Jurkat, Clone E6-1 (cell line): ENCODE measurements around the gene TNFSF4.
"Not testable (repeated sequence)": the region's sequence is repeated elsewhere in the genome, so short reads cannot be mapped to it uniquely, and the experiment has no call there.

Source experiments
- DNase-seq: peaks from one replicate; pipeline ENCODE4 v3.0.0-alpha.2; 2011; ENCODE audit warnings: low read depth, low spot score
- H3K4me3 ChIP-seq: 2 replicates; pipeline ENCODE4 v1.5.1; 2011; ENCODE audit warnings: mild to moderate bottlenecking, low read length, control low read depth, moderate library complexity

TNFSF4 gene

DNA sequence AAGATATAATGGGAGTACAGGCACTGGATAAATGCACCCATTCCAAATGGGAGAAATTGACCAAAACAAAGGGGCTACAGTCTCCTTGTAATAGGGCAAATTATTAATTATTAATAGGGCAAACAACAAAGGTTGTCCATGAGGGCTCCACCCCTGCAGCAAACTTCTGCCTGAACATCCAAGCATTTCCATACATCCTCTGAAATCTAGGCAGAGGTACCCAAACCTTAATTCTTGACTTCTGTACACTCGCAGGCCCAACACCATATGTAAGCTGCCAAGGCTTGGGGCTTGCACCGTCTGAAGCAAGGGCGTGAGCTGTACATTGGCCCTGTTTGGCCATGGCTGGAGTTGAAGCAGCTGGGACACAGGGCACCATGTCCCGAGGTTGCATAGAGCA is 33.7 kb downstream of the TNFSF4 start:
- no peak overlapping the region for H3K4me3 ChIP-seq
- no peak for DNase-seq

DNA sequence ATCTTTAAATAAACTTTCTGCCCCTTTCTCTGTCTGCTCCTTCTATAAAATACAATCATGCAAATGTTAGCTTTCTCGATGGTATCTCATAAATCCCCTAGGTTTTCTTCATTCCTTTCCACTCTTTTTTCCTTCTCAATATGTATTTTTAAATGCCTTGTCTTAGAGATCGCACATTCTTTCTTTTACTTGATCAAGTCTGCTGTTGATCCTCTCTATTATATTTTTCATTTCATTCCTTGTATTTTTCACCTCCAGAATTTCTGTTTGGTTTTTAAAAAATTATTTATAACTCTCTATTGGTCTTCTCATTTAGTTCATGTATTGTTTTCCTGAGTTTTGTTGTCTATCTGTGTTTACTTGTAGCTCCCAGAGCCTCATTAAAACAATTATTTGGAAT is 36.0 kb downstream of the TNFSF4 start:
- no peak overlapping the region for H3K4me3 ChIP-seq
- no peak for DNase-seq

DNA sequence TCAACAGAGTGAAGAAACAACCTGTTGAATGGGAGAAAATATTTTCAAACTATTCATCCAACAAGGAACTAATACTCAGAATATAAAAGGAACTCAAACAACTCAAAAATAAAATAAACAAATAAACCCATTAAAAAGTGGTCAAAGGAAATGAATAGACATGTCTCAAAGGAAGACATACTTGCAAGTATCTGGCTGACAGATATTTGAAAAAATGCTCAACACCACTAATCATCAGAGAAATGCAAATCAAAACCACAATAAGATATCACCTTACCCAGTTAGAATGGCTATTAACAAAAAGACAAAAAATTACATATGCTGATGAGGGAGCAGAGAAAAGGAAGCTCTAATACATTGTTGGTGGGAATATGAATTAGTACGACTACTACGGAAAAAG is 38.2 kb downstream of the TNFSF4 start:
- no peak for DNase-seq
- H3K4me3 ChIP-seq = no peak overlapping the region

DNA sequence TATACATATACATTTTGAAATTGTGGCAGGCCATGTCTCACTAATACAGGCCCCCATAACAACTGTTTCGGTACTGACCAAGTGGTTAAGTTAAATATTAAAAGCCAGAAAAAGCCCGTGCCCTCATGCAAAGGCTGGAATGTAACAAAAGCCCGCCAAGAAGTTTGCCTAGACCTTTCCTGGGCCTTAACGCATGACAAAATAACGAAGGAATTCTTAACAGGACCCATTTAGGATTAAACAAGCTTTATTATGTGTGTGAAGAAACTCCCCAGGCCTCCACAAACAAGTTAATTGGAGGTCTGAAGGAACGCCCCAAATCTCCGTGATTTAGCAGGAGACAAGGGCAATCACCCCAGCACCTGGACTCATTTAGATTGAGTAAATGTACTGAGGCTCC is 42.4 kb downstream of the TNFSF4 start:
- H3K4me3 ChIP-seq = no peak overlapping the region
- no peak for DNase-seq

DNA sequence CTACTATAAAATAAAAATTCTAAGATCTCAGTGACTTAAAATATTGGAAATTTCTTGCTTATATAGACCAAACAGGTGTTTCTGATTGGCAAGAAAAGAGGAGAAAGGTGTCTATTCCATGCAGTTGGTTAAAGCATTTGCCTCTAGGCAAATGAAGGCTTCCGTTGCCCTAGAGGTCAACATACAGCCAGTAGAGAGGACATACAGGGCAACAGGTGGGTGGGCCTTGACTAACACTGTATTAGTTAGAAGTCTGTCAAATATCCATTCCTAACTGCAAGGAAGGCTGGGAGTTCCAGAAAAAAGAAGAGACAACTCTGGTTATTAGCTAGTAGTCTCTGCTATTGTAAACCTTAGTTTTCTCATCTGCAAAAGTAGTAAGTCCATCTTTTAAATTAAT is 43.0 kb downstream of the TNFSF4 start:
- DNase-seq = no peak

DNA sequence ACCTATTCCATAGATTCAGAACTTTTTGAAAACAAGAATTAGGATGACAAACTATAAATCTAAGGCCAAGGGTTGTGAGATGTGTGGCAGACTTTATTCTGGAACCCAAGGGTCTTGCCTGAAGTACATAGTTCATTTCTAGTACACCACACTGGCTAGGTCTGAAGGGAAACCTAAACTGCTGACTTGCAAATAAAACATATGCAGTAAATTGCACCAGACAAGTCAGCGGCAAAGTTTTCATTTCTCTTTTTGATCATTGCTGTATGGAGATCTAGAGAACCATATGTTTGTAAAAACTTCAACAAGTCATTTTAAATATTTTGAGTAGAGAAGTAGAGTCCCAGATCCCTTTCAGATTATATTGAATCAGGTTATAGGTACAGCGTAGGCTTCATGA is 43.9 kb downstream of the TNFSF4 start:
- DNase-seq = no peak

More for the DNA sequence above, 43.0 kb downstream of the TNFSF4 start:
- H3K4me3 ChIP-seq = no peak overlapping the region

DNA sequence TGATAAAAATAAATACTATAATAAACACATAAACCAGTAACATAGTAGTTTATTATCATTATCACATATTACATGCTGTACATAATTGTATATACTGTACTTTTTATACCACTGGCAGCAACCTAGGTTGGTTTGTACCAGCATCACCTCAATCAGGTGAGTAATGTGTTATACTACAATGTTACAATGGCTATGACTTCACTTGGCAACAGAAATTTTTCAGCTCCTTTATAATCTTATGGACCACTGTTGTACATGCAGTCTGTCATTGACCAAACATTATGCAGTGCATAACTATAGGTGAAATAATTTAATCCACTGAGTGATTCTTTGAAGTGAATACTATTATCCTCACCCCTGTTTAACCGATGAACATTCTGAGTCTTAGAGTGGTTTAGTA is 44.5 kb downstream of the TNFSF4 start:
- DNase-seq = no peak

More for the DNA sequence above, 43.9 kb downstream of the TNFSF4 start:
- no peak overlapping the region for H3K4me3 ChIP-seq

DNA sequence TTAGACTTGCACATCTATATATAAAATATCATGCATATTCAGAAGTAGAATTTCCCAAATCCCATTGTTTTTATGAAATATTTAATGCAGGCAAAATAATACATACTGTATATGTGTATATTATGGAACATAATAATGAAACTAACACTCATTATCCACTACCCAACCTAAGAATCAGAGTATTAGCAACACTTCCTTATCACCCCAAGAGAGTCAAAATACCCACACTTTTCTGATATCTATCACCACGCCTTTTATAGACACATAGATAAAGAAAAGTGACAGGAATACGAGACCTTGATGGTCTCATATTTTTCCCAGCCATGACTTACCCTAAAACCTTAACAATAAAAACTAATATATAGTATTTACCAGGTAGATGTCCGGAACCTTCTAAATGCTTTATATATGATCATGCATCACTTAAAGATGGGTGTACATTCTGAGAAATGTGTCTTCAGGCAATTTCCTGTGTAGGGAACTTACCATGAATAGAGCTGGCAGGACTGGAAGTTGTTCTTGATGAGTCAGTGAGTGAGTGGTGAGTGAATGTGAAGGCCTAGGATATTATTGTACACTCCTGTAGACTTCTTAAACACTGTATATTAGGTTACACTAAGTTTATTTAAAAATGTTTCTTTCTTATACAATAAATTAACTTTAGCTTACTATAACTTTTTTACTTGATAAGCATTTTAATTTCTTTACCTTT is 45.5 kb downstream of the TNFSF4 start:
- DNase-seq = no peak
- H3K4me3 ChIP-seq = no peak overlapping the region

More for the DNA sequence above, 44.5 kb downstream of the TNFSF4 start:
- H3K4me3 ChIP-seq = no peak overlapping the region

DNA sequence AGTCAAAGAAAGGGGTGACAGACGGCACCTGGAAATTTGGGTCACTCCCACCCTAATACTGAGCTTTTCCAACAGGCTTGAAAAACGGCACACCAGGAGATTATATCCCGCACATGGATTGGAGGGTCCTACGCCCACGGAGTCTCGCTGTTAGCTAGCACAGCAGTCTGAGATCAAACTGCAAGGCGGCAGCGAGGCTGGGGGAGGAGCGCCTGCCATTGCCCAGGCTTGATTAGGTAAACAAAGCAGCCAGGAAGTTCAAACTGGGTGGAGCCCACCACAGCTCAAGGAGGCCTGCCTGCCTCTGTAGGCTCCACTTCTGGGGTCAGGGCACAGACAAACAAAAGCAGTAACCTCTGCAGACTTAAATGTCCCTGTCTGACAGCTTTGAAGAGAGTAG is 53.2 kb downstream of the TNFSF4 start:
- not testable (repeated sequence) for DNase-seq, H3K4me3 ChIP-seq

DNA sequence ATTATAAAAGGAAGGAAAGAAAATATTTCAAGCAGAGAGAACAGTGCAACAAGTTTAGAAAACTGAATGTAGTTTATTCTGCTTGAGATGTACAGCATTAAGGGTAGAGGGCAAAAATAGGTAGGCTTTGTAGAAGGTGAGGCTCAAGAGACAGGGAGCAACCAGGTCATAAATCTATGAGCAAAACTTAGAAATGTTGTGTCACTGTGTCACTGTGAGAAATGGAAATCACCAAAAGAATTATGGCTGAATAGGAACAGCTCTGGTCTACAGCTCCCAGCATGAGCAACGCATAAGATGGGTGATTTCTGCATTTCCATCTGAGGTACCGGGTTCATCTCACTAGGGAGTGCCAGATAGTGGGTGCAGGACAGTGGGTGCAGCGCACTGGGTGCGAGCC is 53.6 kb downstream of the TNFSF4 start:
- DNase-seq = no peak
- H3K4me3 ChIP-seq = no peak overlapping the region

DNA sequence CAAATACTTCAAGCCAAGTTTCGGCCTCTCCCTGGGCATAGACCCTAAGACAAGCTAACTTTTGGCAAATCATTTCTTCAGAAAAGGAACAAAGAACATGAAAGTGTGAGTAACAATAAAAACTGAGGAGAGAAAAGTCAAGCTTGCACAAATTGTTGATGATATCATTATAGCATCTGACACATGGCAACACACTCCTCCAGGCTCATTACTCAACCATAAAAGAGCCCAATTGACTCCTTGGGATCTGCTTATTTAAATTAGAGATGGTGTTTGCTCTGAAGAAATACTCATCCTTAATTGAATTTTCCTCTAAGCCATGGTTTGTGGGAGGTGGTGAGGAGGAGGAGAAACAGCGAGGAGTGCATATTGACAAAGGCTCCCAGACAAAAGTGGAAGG is 54.5 kb downstream of the TNFSF4 start:
- DNase-seq = no peak

DNA sequence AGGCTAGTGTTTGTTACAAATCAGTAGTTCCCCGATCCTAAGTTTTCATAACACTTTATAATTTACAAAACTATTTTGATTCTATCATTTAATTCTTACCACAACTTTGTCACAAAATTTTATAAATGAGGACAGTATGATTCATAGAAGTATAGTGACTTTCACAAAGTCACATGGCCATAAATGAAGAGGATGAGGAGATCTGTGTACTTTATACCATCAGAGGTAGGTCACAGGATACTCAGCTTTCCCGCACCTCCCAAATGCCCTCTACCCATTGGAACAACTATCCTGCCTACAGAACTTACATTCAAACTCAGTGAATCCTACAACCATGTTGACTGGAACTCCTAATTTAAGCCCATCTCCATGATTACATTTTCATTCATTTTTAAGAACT is 56.3 kb downstream of the TNFSF4 start:
- no peak overlapping the region for H3K4me3 ChIP-seq
- no peak for DNase-seq

More for the DNA sequence above, 54.5 kb downstream of the TNFSF4 start:
- no peak overlapping the region for H3K4me3 ChIP-seq

DNA sequence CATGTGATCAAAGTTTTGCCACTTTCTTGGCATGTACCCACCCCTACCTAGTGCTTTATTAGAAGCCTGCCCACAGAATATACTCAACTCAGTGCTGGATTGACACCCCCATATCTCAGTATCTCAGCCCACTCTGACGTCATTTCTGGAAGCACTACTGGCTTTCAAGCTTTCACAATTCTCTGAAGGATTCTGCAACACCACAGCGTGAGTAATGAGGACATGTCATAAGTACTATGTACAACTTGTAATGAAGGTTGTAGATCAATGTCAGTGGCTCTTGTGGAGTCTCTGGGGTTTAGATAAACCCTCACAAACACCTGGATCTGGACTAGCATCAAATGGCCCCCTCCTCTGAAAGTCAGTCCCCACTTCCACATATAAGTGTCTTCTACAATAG is 57.2 kb downstream of the TNFSF4 start:
- H3K4me3 ChIP-seq = no peak overlapping the region
- DNase-seq = peak; percentile 6

DNA sequence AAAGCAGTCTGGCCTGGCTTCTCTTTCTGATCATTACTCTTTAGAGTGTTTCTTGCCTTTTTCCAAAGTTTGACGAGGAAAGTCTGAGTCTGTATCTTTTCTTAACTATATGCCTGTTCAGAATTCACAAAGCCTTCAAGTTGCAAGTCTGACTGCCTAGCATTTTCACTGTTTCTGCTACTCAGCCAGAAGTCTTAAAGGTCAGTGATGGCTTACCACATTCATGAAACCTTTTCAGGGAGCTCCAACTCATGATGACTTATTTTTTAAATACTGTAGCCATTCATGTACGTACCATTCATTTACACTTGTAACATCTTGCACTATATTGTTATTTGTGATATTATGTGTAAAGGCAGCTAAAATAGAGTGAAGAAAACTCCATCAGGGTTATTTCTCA is 58.2 kb downstream of the TNFSF4 start:
- no peak for DNase-seq
- no peak overlapping the region for H3K4me3 ChIP-seq

DNA sequence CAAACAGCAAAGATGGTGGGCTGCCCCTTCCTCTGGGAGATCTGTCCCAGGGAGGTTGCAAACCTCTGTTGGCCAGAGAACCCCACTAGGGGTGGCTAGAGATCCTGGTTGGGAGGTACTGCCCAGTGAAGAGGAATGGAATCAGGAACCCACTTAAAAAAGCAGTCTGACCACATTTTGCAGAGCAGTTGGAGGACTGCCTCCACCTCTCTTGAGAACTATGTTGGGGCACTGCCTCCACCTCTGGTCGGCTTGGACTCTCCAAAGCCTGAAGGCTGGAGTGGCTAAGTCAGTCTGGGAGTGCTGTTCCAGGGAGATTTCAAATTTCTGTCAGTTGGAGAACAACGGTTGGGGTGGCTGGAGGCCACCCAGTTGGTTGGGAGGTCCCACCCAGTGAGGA is 58.6 kb downstream of the TNFSF4 start:
- DNase-seq = no peak
- H3K4me3 ChIP-seq = no peak overlapping the region

DNA sequence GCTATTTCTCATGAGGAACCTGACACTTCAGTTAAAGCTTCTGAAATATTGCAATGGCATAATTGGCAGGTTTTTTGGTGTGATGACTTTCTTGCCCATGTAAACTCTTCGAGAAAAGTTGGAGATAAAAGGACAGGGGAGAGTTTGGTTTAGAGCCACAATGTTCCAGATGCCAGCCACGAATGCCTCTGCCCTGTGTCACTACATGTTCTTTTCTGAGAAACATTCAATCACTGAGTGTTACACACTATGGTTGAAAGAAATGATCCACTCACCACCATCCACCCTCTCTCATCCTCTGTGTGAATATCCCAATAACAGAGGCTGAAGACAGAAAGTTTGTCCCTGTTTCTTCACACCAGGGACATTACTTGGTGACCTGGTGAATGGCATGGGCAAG is 66.4 kb downstream of the TNFSF4 start:
- H3K4me3 ChIP-seq = no peak overlapping the region
- no peak for DNase-seq

DNA sequence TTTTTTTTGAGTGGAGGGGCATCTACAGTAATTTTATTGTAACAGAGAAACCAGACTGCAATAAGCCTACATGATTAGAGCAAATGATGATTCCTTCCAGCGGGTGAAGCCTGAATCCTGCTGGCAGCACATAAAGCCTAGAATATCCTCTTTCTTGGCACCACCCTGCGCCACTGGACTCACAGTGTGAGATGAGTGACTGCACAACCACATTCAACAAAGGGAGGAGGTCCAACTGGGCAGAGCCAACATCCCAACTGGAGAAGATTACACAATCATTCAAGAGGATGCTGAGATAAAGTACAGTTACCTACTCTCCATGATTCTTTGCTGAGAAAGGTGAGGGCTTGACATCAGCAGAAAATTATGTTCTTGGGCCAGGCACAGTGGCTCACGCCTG is 67.4 kb downstream of the TNFSF4 start:
- no peak for DNase-seq
- no peak overlapping the region for H3K4me3 ChIP-seq

DNA sequence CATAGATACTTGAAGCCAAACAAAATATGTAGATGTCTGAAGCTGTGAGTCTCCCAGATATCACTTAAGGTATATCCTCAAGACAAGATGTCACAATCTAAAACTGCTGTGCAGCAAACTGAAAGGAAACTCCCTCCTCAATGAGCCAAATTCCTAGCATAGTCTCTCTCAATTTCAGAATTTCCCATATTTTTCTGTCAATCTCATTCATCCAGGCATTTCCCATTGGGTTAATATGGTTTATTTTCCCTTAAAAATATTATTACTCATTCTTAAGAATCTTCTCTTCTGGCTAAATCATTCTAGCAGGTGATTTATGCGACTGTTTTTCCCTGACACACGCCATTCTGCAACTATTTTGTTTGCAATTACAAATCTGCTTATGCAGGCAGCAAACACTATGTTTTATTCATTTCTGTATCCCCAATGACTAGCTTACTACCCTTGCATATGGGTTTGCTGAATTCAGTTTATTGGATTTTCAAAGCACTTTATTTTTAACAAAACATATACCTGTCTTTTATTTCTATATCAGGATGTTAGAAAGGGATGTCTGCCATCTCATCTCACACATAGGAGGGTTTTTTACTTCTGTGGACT is 69.9 kb downstream of the TNFSF4 start:
- H3K4me3 ChIP-seq = no peak overlapping the region
- no peak for DNase-seq

DNA sequence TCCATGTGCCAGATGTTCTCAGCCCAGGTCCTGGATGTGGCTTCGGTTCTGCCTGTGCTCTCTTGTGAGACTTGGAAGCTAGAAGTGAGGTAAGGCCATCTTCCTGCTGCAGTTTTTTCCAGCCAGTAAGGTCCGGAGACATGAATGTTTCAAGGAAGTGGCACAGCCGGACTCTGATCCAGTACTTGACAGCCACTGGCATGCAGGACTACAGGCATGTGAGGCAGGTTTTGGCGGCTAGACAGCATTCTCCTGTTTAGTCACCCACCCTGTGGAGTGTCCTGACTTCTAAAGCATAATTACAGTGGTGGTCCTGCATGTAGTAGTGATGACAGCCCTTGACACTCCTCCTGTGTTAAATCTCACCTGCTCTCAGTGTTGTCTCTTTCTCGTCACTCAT is 72.3 kb downstream of the TNFSF4 start:
- DNase-seq = no peak
- H3K4me3 ChIP-seq = no peak overlapping the region

DNA sequence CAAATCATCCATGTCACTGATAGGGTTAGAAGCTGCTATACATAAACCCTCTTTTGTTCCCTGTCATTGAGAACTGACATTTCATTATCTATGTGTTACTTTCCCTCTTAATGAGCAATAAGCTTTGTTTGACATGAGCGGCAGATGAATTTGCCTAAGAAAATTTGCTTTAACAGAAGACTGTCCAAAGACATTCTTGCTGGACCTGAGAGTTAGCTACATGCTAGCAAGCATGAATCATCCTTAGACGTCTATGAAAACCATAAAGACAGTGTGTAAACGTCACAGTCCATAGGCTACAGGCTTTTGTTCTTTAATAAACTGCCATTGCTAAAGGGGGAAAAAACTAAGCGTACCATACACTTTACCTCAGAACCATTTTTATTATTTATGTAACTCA is 73.1 kb downstream of the TNFSF4 start:
- no peak overlapping the region for H3K4me3 ChIP-seq
- no peak for DNase-seq
